ENCODE results near the gene EMP3. TPM values are rescaled to one million over a fixed set of nuclear protein-coding genes. Genes with fewer than 3 reads are reported as not detected.

Gene EMP3
- total and polyA plus RNA-seq, 2 of the 13 experiments (the other 11 are each of a cell fraction or from before 2014, with no cell fraction given), result 2.2 to 7.8 TPM

GRCh38 chr19:48332662-48333466 is 7.5 kb downstream of the EMP3 start (continued):
- TF ChIP-seq CBFB (CRISPR knock-in tag; IDR thresholded peaks at IDR 0.05) (no peak), MATR3 (CRISPR knock-in tag; IDR thresholded peaks at IDR 0.05) (no peak), SATB2 (CRISPR knock-in tag; IDR thresholded peaks at IDR 0.05) (no peak), ZNF12 (CRISPR knock-in tag; IDR thresholded peaks at IDR 0.05) (no peak), DNMT1 (CRISPR knock-in tag; IDR thresholded peaks at IDR 0.05) (no peak), ZNF256 (CRISPR knock-in tag; conservative IDR thresholded peaks at IDR 0.05) (no peak), ZFP36L1 (CRISPR knock-in tag; IDR thresholded peaks at IDR 0.05) (no peak), ZNF788 (CRISPR knock-in tag; IDR thresholded peaks at IDR 0.05; ENCODE audit: borderline replicate concordance) (no peak), TRIM22 (IDR thresholded peaks at IDR 0.05) (no peak), SALL1 (CRISPR knock-in tag; IDR thresholded peaks at IDR 0.05) (peak; percentile 46), PRDM4 (CRISPR knock-in tag; IDR thresholded peaks at IDR 0.05; ENCODE audit: borderline replicate concordance) (no peak), JUN (CRISPR knock-in tag; IDR thresholded peaks at IDR 0.05) (no peak), HDAC1 (CRISPR knock-in tag; IDR thresholded peaks at IDR 0.05) (0 out of 2 replicates have a peak, but pooled peaks have one; percentile 33), CC2D1A (CRISPR knock-in tag; IDR thresholded peaks at IDR 0.05) (no peak), THRA (CRISPR knock-in tag; IDR thresholded peaks at IDR 0.05; ENCODE audit: borderline replicate concordance) (peak; percentile 50; the same call in 1 of the 2 replicates), BATF2 (CRISPR knock-in tag; IDR thresholded peaks at IDR 0.05) (no peak), ZNF570 (CRISPR knock-in tag; IDR thresholded peaks at IDR 0.05; ENCODE audit: borderline replicate concordance) (no peak), KLF16 (CRISPR knock-in tag; IDR thresholded peaks at IDR 0.05) (peak in 1 of 2 experiments; percentile 27; a peak in 1 of 4 replicates), RNF2 (conservative IDR thresholded peaks at IDR 0.05; ENCODE audit: low read depth) (no peak), SNAPC2 (CRISPR knock-in tag; IDR thresholded peaks at IDR 0.05) (no peak), ZNF44 (CRISPR knock-in tag; IDR thresholded peaks at IDR 0.05) (no peak), FLYWCH1 (CRISPR knock-in tag; IDR thresholded peaks at IDR 0.05) (no peak), GZF1 (CRISPR knock-in tag; IDR thresholded peaks at IDR 0.05) (no peak), ZKSCAN1 (IDR thresholded peaks at IDR 0.05; ENCODE audit: low read length) (peak; percentile 67), ZNF460 (CRISPR knock-in tag; IDR thresholded peaks at IDR 0.05; ENCODE audit: borderline replicate concordance) (no peak), IRX3 (CRISPR knock-in tag; IDR thresholded peaks at IDR 0.05; ENCODE audit: borderline replicate concordance, low read depth) (no peak), ZNF550 (CRISPR knock-in tag; IDR thresholded peaks at IDR 0.05; ENCODE audit: borderline replicate concordance) (no peak)
